ENCODE measurements around the gene CCDC157.
"Not testable (repeated sequence)": the region's sequence is repeated elsewhere in the genome, so short reads cannot be mapped to it uniquely, and the experiment has no call there.

The CCDC157 gene

DNA sequence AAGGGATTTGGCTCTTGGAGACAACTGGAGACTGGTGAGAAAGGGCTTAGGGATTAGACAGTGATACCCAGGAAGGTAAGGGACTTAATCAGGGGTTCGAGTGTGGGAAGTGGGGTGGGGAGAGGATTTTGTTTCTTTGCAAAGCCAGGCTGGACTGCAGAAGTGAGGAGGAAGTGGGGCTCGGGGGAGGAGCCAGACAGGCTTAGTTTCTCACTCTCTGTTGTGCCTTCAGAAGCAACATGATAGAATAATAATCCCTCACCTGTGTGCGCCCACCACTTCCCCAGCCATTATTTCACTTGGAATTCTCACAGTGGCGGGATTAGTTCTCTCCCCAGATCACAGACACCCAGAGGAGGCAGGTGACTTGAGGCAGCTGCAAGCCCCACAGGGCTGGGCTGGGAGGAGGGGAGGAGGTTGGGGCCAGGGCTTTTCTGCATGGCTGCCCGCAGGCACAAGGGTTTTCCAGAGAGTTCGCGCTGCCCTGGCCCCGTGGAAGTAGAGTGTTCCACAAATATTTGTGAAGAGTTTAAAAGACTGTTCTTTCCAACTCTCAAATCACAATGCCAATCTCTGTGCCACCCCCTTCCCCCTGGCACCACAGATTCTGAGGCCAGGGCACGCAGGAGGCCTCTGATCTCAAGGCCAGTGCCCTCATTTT is 36.0 kb downstream of the CCDC157 start:
- DNase-seq, result no peak

DNA sequence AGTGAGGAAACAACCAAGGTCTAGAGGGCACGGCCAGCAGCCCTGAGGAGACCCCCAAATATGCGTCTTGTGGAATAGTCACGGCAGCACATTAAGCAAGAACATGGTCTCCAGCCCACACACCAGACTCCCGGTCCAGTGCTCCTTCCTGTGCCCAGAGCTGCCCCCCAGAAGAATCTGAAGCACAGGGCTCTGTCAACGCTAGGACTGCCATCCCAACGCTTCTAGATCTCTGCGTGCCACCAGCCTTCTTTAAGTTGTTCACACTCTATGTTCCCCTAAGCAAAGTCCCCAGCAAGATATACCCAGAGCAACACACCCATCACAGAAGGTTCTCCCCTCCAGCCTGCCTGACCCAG is 36.5 kb downstream of the CCDC157 start:
- DNase-seq, result no peak

DNA sequence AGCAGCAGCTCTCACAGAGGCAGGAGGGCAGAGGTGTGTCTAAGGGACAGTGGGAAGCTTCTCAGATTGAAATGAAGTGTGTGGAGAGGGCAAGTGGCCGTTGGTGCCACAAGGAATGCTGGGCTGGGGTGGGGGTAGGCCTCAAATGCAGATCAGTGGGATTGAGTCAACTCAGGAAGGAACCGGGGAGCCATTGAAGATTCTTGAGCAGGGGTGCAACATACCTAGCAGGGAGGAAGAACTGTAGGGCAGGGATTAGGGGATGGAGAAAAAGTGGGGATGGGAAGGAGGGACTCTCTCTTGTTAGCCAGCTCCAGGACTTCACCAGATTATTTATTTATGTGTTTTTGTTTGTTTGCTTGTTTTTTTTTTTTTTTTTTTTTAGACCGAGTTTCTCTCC is 37.1 kb downstream of the CCDC157 start:
- no peak for DNase-seq

DNA sequence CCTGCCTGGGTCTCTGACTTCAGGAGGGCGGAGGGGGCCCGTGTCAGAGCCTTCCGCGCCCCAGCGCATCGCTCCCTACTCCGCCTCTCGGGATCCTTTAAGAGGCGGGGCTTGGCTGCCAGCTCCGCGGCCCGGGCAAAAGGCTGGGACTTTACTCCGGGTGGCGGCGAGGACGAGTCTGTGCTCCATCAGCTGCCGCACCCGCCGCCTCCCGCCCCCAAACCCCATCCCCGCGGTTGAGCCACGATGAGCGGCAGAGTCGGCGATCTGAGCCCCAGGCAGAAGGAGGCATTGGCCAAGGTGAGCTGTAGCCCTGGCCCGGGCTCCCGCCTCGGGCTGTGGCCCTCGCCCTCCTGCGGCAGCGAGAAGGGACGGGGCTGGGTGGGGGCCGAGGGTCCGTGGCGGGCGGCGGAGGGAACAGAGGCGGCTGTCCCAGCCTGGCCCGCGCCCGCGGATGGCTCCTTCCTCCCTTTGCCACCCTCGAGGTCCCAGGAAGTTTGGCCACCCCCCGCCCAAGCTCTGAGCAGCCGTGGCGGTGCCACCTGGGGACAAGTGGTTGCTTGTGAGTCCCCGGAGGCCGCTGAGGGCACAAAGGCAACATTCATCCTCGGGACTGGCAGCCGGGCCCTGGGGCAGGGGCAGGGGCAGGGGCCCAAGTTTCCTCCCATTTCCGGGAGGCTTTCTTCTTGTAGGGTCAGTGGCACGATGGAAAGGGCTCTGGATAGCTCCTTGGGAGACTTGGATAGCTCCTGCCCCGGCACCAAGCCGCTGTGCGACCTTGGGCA is 40.3 kb downstream of the CCDC157 start, which contains the start of gene SEC14L2:
Gene SEC14L2, plus strand, starts transcription at position 148 of the 785 bp plus-strand sequence. Its CDS starts 99 bp downstream, at position 247.
- peak; percentile 70 for DNase-seq

DNA sequence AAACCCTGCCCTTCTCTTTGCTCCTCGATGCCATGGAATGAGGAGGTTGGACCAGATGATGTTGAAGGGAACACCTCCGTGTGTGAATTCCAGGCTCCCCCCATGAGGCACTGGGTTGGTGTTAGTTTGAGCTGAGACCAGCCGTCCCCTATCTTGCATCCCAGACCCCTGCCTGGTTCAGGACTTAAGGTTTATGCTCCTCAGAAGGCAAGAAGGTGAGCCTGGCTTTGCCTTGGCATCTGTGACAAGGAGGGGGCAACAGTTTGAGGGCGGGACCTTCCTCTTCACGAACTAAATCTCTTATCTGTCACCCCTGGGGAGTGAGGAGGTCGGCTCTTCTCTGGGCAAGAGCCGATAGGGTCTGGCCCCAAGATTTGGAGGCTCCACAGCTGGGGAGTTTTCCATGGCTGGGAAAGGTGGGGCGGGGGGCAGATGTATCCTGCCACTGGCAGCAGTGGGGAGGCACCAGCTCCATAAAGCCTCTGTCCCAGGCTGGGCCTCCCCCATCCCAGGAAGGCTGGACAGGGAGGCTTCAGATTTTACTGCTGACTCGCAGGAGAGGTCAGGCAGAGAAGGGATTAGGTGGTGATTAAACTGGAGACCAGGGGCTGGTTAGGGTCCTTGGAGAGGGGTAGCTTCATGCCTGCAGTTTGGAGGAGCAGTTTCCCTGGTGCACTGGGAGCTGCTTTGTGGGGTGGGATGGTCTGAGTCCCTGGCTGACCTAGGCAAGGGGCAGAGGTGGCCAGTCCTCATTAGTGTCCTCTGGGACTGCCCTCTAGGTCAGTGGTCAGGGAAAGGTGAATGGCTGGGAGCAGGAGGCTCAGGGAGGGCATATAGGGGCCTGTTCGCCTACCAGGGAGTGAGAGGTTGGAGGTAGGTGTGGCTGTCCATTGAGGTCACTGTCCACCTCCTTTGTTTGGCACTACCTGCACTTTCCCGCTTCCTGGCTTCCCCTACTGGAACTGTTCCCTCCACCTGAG is 41.1 kb downstream of the CCDC157 start:
- DNase-seq, result no peak

DNA sequence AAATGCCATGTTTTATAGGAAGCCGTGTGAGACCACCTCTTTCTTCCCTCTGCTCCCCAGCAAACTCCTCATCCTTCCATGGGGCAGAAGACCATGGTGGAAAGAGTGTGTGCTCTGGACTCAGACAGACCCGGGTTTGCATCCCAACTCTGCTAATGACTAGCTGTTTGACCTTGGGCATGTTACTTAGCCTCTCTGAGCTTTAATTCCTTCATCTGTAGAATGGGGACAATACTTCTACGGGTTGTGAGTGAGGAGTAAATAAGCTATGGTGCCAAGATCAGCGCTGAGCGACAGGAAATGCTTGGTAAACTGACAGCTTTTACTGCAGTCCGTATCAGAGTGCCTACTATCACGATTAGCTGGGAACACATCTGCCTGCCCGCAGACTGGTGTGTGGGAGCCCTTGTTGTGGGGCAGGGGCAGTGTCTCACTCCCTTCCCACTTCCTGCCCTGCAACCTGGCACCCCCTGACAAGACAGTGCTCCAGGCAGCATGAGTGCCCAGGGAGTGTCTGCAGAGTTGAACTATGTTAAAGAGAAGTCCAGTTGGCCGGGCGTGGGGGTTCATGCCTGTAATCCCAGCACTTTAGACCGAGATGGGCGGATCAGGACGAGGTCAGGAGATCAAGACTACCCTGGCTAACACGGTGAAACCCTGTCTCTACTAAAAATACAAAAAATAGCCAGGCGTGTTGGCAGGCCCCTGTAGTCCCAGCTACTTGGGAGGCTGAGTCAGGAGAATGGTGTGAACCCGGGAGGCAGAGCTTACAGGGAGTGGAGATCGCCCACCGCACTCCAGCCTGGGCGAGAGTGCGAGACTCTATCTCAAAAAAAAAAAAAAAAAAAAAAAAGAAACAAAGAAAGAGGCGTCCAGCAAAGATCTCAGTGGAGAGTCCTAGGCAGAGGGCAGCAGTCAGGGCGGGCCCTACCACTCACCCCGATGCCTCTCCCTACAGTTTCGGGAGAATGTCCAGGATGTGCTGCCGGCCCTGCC is 42.2 kb downstream of the CCDC157 start:
- no peak for DNase-seq

DNA sequence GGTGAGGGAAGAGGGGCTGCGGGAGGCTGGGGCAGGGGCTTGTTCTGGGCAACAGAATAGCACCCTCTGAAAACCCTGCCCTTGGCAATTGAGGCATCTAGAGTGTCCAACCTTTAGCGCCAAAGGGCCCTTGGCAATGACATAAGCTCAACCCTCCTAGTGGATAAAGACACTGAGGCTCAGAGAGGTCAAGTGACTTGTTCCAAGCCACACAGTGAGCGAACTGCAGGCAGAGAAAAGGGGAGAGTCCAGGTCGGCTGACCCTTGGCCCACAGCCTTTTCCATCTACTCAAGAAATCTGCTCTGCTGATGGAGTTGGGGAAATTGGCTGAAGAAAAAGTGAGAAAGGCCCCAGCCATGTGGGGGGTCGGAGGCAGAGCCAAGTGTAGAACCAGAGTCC is 42.9 kb downstream of the CCDC157 start:
- no peak for DNase-seq

DNA sequence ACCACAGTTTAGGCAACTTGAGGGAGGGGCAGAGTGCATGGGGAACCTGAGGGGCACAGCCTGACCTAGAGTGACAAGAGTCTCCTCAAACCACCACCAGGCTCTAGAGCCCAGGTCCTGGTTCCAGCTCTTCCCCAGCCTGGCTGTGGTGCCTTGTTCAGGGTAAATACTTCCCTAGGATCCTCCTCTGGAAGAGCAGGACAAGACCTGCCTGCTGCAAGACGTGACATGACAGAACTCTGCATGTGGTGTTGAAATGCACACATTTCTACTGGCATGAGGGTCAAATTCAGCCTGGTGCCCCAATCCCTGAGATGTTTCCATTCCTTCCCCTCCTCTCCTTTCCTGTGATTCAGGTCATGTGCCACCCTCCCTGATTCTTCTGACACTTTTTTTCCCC is 43.4 kb downstream of the CCDC157 start:
- peak; percentile 11 for DNase-seq

DNA sequence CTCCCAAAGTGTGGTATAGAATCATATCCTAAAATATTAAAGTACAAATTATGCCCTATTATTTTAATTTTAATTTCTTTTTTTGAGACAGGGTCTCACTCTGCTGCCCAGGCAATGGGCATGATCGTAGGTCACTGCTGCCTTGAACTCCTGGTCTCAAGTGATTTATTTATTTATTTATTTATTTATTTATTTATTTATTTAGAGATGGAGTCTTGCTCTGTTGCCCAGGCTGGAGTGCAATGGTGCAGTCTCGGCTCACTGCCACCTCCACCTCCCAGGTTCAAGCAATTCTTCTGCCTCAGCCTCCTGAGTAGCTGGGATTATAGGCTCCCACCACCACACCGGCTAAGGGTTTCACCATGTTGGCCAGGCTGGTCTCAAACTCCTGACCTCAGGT is 44.2 kb downstream of the CCDC157 start:
- DNase-seq, result not testable (repeated sequence)

DNA sequence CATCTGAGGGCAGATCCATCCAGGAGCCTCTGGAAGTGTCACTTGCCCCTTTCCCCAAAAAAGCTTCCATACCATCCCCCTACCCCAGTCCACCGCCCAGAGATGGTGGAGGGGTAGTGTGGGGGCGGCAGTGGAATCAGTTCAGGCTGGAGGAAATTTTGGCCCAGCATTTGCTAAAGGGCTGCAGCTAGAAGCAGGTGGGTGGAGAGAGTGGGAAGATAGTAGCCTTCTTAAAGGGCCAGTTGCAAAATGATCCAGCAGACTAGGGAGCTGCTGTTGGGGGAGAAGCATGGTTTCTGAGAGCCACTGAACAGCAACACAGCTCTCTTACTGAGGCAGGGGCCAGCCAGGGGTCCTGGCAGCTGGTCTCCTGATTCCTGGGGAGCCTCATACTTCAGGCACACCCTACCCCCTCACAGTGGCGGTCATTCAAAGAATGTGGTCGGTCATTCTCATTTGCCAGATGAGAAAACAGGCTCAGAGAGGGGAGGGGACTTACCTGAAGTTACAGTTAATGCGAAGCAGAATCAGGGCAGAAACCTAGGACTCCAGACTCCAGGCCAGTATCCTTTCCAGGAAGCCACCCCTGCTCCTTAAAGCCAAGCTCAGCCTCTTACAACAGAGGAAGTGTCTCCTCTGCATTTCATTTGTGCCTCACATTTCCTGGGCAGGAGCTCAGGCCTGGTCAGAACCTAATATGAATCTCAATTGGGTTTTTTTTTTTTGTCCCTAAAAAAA is 45.4 kb downstream of the CCDC157 start:
- DNase-seq, result no peak

DNA sequence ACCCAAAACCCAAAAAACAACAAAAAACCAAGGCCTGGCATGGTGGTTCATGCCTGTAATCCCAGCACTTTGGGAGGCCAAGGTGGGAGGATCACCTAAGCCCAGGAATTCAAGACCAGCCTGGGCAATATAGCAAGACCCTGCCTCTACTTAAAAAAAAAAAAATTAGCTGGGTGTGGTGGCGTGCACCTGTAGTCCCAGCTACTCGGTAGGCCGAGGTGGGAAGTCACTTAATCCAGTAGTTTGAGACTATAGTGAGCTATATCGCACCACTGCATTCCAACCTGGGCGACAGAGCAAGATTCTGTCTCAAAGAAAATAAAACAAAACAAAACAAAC is 45.9 kb downstream of the CCDC157 start:
- not testable (repeated sequence) for DNase-seq

DNA sequence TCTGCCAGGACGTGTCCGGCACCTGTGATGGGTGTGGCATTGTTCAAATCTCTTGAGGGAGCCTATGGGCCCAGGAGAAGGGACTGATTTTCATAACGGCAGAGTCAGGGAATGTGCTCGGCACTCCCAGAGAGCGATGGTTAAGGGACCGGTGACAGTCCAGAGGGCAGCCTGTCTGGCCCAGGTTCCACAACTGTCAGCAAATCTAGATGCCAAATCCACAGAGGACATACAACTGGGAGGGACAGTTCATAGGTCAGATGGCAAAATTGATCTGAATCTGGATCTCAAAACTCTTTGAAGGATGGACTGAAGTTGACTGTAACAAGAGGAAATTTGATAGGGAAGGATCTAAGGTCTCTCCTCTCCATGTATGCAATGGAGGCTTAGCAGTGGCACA is 47.5 kb downstream of the CCDC157 start:
- no peak for DNase-seq

DNA sequence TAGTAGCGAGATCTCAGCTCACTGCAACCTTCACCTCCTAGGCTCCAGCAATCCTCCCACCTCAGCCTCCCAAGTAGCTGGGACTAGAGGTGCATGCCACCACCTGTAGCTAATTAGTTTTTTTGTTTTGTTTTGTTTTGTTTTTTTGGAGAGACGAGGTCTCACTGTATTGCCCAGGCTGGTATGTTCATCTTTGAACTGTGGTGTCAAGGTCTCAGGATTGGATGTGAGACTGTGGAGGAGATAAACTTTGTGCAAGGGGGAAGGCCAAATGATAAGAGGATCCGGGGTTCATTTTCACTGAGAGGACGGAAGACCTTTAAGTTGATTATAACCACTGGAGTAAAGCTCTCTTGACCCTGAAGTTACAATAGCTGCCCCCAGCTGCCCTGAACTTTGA is 48.9 kb downstream of the CCDC157 start:
- no peak for DNase-seq

DNA sequence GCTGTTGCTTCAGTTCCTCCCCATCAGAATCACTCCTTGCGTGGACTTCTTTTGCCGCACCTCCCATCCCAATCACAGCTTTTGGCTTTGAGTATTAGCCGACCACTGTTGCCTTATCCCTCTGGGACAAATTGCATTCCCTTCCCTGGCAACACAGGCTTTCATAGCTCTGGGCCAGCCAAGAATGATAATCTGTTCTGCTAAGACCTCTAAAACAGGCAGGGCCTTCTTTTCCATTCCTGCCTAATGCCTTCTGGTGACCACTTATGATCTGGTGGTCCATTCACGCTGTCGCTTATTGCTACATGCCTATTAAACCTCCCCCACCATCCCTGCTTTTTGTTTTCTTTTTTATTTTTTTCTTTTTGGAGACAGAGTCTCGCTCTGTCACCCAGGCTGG is 49.6 kb downstream of the CCDC157 start:
- no peak for DNase-seq

DNA sequence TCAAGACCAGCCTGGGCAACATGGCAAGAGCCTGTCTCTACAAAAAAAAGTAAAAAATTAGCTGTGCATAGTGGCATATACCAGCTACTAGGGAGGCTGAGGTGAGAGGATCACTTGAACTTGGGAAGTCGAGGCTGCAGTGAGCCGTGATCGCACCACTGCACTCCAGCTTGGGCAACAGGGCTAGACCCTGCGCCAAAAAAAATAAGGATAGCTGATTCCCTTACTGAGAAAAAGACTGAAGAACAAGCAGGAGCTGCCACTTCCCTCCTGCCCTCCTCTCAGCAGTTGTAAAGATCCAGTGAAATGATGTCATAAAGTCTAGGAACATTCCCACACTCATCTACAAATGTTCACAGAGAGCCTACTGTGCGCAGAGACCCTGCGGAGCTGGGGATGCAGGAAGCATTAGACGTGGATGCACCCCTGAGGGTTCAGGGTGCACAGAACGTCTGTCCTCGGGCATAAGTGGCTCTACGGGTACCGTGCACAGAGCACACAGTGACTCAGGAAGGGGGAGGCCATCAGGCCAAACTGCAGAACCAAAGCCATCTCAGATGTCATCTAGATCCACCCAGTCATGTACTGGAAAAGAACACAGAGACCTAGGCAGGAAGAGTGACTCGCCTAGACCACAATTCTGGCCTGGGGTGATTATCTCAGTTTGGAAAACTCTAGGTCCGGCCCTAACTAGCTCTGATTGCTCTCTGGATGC is 51.7 kb downstream of the CCDC157 start:
- DNase-seq, result no peak

DNA sequence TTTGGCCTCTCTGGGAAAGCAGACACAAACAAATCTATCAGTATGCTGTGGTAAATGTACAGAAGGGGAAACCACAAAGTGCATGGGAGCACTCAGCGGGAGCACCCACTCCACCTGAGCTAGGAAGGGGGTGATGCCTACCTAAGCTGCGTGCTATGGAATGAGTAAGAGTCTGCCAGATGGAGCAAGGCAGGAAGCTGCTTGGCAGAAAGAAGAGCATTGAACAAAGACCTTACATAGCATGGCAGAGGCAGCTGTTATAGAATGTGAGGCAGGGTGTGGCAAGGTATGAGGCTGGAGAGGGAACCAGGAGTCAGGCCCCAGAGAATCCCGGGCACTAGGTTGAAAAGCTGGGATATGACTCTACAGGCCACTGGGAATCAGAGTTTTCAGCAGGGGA is 55.0 kb downstream of the CCDC157 start:
- DNase-seq, result peak; percentile 6

DNA sequence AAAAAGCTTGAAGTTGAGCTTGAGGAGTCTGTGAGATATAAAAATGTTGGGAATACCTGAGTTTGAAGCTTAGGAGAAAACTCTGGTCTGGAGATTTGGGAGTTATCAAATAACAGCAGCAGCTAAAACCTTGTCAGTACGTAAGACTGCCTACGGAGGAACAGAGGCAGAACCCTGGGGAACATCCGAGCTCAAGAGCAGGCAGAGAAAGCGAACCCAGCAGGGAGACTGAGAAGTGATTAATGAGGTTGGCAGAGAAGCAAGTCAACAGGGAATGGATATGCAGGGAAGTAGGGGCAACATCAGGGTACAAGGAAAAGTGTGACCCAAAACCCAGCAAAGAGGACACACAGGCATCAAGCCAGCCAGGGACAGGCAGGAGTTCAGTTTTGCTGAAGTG is 56.2 kb downstream of the CCDC157 start:
- DNase-seq, result no peak

DNA sequence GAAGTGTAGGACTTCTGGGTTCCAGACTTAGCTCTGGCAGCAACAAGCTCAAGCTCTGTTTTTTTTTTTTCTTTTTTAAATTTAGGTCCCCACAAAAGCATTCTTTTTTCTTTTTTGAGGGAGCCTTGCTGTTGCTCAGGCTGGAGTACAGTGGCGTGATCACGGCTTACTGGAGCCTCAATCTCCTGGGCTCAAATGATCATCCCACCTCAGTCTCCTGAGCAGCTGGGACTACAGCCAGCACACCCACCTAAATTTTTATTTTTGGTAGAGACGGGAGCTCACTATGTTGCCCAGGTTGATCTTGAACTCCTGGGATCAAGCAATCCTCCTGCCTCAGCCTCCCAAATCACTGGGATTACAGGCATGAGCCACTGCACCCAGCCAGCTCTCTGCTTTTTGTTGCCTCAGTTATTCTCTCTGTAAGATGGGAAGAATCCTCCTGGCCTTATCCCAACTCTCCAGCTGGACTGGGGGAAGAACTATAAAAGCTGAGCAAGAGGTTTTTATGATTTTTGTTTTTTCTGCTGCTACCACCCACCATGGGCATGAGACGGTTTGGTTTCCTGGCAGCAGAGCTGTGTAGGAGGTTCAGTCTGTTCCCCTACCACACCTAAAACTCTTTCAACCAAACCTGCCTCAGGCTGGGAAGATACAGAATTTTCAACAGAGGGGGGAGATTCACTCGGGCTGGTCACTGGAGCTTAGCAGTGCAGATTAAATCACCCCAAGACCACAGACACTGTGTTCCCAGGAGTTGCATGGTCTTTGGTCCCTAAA is 57.1 kb downstream of the CCDC157 start:
- no peak for DNase-seq

DNA sequence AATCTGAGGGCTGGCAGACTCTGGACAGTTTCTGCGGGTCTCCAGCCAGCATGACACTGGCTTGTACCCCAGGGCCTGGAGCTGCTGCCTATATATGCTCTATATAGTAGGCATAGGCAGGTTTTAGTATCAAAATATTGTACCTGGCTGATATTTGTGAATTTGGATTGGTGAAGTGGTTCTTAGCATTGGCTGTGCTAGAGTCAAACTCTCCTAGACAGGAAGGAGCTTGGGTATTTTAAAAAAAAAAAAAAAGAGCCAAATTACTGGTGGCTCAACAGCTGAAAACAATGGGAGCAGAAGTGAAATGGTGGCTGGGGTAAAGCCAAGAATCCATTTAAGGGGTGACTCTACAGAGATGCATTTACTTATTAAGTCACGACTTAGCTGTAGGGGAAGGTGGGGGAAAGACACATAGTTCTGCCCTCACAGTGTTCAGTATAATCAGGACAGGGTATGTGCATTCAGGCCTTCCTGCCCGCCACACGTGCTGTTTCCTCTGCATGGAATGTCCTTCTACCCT is 57.8 kb downstream of the CCDC157 start:
- DNase-seq, result no peak

DNA sequence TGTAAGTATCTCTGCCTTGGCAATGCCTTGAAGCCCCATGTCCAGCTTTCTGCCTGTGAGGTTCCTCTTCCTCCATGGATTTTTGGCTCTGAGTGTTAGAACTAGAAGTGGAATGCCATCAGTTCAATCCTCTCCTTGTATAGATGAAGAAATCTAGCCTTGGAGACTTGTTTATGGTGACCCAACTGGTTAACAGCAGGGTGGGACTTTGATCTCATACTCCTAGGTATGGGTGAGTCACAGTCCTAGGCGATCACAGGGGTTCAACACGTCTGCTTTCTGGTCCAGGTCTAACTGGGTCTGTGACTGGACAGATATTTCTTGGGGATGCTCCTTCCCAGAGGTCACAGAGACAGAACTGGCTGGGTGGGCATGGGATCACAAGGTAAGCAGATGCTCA is 59.6 kb downstream of the CCDC157 start:
- no peak for DNase-seq
